22Rv1 (cell line): Measurements from ENCODE around the gene CENPP.

Experiments used
- CTCF ChIP-seq: fragments of 450-650 bp; IDR thresholded peaks from 2 replicates; pipeline ENCODE4 v1.5.1; 2017; ENCODE audit warnings: mild to moderate bottlenecking
- ZFX ChIP-seq: fragments of 450-650 bp; IDR thresholded peaks from 2 replicates; pipeline ENCODE4 v1.6.1; 2017; ENCODE audit warnings: antibody characterized with exemption, borderline replicate concordance

GRCh38 chr9:92635760-92636159 is 310.0 kb downstream of the CENPP start:
- TF ChIP-seq CTCF (no peak), ZFX (no peak)
